Endothelial cell of umbilical vein (primary cell): ENCODE measurements around the gene SLC25A1. TPM values are rescaled to one million over a fixed set of nuclear protein-coding genes. Genes with fewer than 3 reads are reported as not detected.

Source experiments
- BruUV-seq: library from RNA; stranded (reverse); fragments of 400-500 nt; replicated peaks from 2 replicates; lab custom pipeline; 2021; lab: Mats Ljungman, UMichigan
- CTCF ChIA-PET: fragments of 300-600, 350-600 bp; sonication (Branson Sonifier 250); formaldehyde crosslinking; loops from one replicate; lab custom pipeline; 2021; ENCODE audit warnings: antibody characterized with exemption, inconsistent platforms; lab: Charles Lee
- POLR2A ChIA-PET: fragments of 300-600, 350-600 bp; sonication (Branson Sonifier 250); formaldehyde crosslinking; loops from one replicate; lab custom pipeline; 2021; ENCODE audit warnings: antibody characterized with exemption, inconsistent platforms; lab: Charles Lee
- DNase-seq: peaks from one replicate; pipeline ENCODE4 v3.0.0-alpha.2; 2011; ENCODE audit warnings: low read depth, low spot score
- FAIRE-seq: peaks from 2 replicates; lab custom pipeline; 2011; peaks lifted over from hg19 to GRCh38; lab: Jason Lieb, UNC
- H2AFZ ChIP-seq: 2 replicates; pipeline ENCODE4 v1.6.0; 2012; ENCODE audit warnings: low read depth, low read length, control low read depth, inconsistent platforms
- H3K27ac ChIP-seq: 2 replicates; pipeline ENCODE4 v1.5.1; 2011; ENCODE audit warnings: low read depth, mild to moderate bottlenecking, control low read depth, low read length, moderate library complexity; ENCODE audit not compliant: insufficient read depth
- H3K27me3 ChIP-seq, 2 experiments: 2 replicates each; pipeline versions ENCODE4 v1.6.0 to v1.6.1; 2011; ENCODE audit warnings: low read length in 2 of 2, mixed read lengths in 1 of 2; ENCODE audit not compliant: control insufficient read depth in 2 of 2, insufficient read depth in 2 of 2
- H3K36me3 ChIP-seq, 2 experiments: 2 replicates in 1 of 2; 3 replicates in 1 of 2; pipeline ENCODE4 v1.5.1; 2011; ENCODE audit warnings: low read length in 2 of 2, mild to moderate bottlenecking in 1 of 2, moderate library complexity in 1 of 2; ENCODE audit not compliant: control insufficient read depth in 2 of 2, insufficient read depth in 2 of 2; ENCODE audit errors: extremely low read depth in 1 of 2
- H3K4me1 ChIP-seq: 3 replicates; pipeline ENCODE4 v1.5.1; 2011; ENCODE audit warnings: mild to moderate bottlenecking, low read length; ENCODE audit not compliant: control insufficient read depth, insufficient read depth; ENCODE audit errors: extremely low read depth
- H3K4me2 ChIP-seq: 2 replicates; pipeline ENCODE4 v1.6.1; 2011; ENCODE audit warnings: low read length, control low read depth, mixed read lengths; ENCODE audit not compliant: insufficient read depth
- H3K4me3 ChIP-seq, 3 experiments: fragments of 200-600 bp in 1 of 3; sonication (generic), shearing (Covaris generic) in 1 of 3; replicated peaks in 1 of 3; 2 replicates each; pipeline ENCODE4 v1.5.1; 2011 to 2016; ENCODE audit warnings: control low read depth in 3 of 3, low read length in 3 of 3, mild to moderate bottlenecking in 2 of 3, inconsistent platforms in 1 of 3, low read depth in 1 of 3, moderate library complexity in 1 of 3; ENCODE audit not compliant: insufficient read depth in 1 of 3
- H3K79me2 ChIP-seq: 2 replicates; pipeline ENCODE4 v1.6.0; 2012; ENCODE audit warnings: low read length, inconsistent platforms; ENCODE audit not compliant: control insufficient read depth, insufficient read depth
- H3K9ac ChIP-seq: replicated peaks from 2 replicates; pipeline ENCODE3; 2011; ENCODE audit warnings: low read length, control low read depth; ENCODE audit not compliant: insufficient read depth; ENCODE audit errors: extremely low read depth
- H3K9me1 ChIP-seq: replicated peaks from 3 replicates; pipeline ENCODE4 v1.6.0; 2011; ENCODE audit warnings: mild to moderate bottlenecking, low read length; ENCODE audit not compliant: control insufficient read depth, insufficient read depth; ENCODE audit errors: extremely low read depth
- H3K9me3 ChIP-seq: replicated peaks from 2 replicates; pipeline ENCODE4 v1.5.1; 2012; ENCODE audit warnings: low read length, inconsistent platforms; ENCODE audit not compliant: control insufficient read depth, insufficient read depth
- H4K20me1 ChIP-seq: replicated peaks from 2 replicates; pipeline ENCODE3; 2011; ENCODE audit warnings: mild to moderate bottlenecking, low read length; ENCODE audit not compliant: control insufficient read depth, insufficient read depth; ENCODE audit errors: extremely low read depth
- EZH2 ChIP-seq: IDR thresholded peaks from 2 replicates; pipeline ENCODE4 v1.6.1; 2012; ENCODE audit warnings: borderline replicate concordance, low read depth, mild to moderate bottlenecking, moderate library complexity, low read length, inconsistent platforms; ENCODE audit not compliant: severe bottlenecking
- FOS ChIP-seq: IDR thresholded peaks from 2 replicates; pipeline ENCODE4 v1.6.1; 2011; ENCODE audit warnings: mild to moderate bottlenecking, low read length, moderate library complexity, borderline replicate concordance; ENCODE audit not compliant: insufficient read depth
- MYC ChIP-seq: IDR thresholded peaks from one replicate; pipeline ENCODE4 v1.6.1; 2011; ENCODE audit warnings: mild to moderate bottlenecking, low read depth, low read length
- POLR2A ChIP-seq: IDR thresholded peaks from 2 replicates; pipeline ENCODE4 v1.6.1; 2012; ENCODE audit warnings: low read depth, mild to moderate bottlenecking, control low read depth, low read length
- dilution Hi-C: fragments of 300-500 bp; cut with MboI; formaldehyde crosslinking; loops from one replicate; pipeline ENCODE4 v1.15.0; 2019; ENCODE audit warnings: low sequenced_read_pairs; ENCODE audit not compliant: extremely low pct_ligation_motif_present
- intact Hi-C: fragments of 100-400 bp; cut with micrococcal nuclease; formaldehyde crosslinking; loops from one replicate; pipeline ENCODE4 v1.10.0; 2022
- polyA plus RNA-seq, 4 experiments: library from polyadenylated mRNA; depleted of rRNA in 3 of 4; stranded (reverse) in 3 of 4; unstranded in 1 of 4; fragments of >200 nt; gene quantifications; 2 replicates each; pipeline versions ENCODE4 v1.2.1 to v1.2.3, GENCODE V29; 2011 to 2012; ENCODE audit warnings: missing spikeins in 1 of 4
- total RNA-seq: library from RNA; stranded (reverse); gene quantifications from 2 replicates; pipeline ENCODE4 v1.2.3, GENCODE V29; 2021
- TF ChIP-seq, protein P1 (sequence below), 2 donors: IDR thresholded peaks; 1 replicate in 1 of 2; 2 replicates in 1 of 2; pipeline ENCODE4 v1.5.1; 2011; ENCODE audit warnings: low read length in 2 of 2, mild to moderate bottlenecking in 2 of 2, moderate library complexity in 2 of 2, control low read depth in 1 of 2, inconsistent platforms in 1 of 2, low read depth in 1 of 2; ENCODE audit not compliant: insufficient read depth in 1 of 2; ENCODE audit errors: extremely low read depth in 1 of 2
- TF ChIP-seq, protein P2 (sequence below): IDR thresholded peaks from 2 replicates; pipeline ENCODE4 v1.6.1; 2011; ENCODE audit not compliant: insufficient read depth, insufficient read length

The SLC25A1 gene
- total and polyA plus RNA-seq, 2 donors (not counting 3 experiments of a cell fraction or from before 2014, with no cell fraction given), result 80.0 to 94.5 TPM

DNA sequence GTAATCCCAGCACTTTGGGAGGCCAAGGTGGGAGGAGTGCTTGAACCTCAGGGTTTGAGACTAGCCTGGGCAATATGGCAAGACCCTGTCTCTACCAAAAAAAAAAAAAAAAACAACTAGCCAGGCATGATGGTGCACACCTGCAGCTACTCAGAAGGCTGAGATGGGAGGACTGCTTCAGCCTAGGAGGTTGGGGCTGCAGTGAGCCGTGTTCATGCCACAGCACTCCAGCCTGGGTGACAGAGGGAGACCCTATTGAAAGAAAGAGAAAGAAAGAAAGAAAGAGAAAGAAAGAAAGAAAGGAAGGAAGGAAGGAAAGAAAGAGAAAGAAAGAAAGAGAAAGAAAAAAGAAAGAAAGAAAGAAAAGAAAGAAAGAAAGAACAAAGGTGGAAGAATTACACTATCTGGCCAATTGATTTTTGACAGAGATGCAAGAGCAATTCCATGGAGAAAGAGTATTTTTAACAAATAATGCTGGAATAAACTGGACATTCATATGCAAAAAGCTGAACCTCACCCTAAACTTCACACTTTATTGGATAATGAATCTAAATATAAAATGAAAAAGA, 33.9 kb upstream of the SLC25A1 start:
- DNase-seq (no peak), FAIRE-seq (no peak)
- POLR2A ChIA-PET, result no interaction called here
- intact Hi-C loops, result no loop called here
- Histone ChIP-seq H3K4me1 (no peaks in the 10 kb centered on the region), H4K20me1 (no peaks in the 10 kb centered on the region), H3K36me3 (peaks cover 0 to 7% of the 10 kb centered on the region in 2 experiments), H3K4me2 (no peak overlapping the region), H3K9me3 (no peaks in the 10 kb centered on the region), H3K27me3 (no peaks in the 10 kb centered on the region), H3K4me3 (no peak overlapping the region), H3K79me2 (no peaks in the 10 kb centered on the region), H3K9ac (no peak overlapping the region), H3K27ac (no peak overlapping the region), H2AFZ (no peak overlapping the region), H3K9me1 (no peaks in the 10 kb centered on the region)
- dilution Hi-C loops, result no loop called here
- TF ChIP-seq, protein P1, sequence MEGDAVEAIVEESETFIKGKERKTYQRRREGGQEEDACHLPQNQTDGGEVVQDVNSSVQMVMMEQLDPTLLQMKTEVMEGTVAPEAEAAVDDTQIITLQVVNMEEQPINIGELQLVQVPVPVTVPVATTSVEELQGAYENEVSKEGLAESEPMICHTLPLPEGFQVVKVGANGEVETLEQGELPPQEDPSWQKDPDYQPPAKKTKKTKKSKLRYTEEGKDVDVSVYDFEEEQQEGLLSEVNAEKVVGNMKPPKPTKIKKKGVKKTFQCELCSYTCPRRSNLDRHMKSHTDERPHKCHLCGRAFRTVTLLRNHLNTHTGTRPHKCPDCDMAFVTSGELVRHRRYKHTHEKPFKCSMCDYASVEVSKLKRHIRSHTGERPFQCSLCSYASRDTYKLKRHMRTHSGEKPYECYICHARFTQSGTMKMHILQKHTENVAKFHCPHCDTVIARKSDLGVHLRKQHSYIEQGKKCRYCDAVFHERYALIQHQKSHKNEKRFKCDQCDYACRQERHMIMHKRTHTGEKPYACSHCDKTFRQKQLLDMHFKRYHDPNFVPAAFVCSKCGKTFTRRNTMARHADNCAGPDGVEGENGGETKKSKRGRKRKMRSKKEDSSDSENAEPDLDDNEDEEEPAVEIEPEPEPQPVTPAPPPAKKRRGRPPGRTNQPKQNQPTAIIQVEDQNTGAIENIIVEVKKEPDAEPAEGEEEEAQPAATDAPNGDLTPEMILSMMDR (IDR thresholded peaks at IDR 0.05; ENCODE audit: extremely low read depth in 1 of 2, insufficient read depth in 1 of 2, low read depth in 1 of 2, low read length in 2 of 2), result no peak
- TF ChIP-seq, protein P2, sequence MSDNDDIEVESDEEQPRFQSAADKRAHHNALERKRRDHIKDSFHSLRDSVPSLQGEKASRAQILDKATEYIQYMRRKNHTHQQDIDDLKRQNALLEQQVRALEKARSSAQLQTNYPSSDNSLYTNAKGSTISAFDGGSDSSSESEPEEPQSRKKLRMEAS, result no peak
- TF ChIP-seq FOS (no peak), MYC (no peak), POLR2A (no peak), EZH2 (no peak)
- BruUV-seq, result no TSS peak
- CTCF ChIA-PET, result no interaction called here
